Stimulated activated CD8-positive, alpha-beta memory T cell treated with anti-CD3 and anti-CD28 coated beads, Interleukin-7, amount 100 ng/mL, for 48 hours (primary cell): ENCODE data around the gene MARF1.
"Not testable (repeated sequence)": the region's sequence is repeated elsewhere in the genome, so short reads cannot be mapped to it uniquely, and the experiment has no call there.

ENCODE experiments used
- DNase-seq, 2 donors: peaks; one replicate each; pipeline ENCODE4 v3.0.0-alpha.2; 2020; ENCODE audit warnings: low read depth in 1 of 2; ENCODE audit errors: extremely low read depth in 1 of 2

Gene MARF1

GRCh38 chr16:15652293-15653001 lies 9.5 kb upstream of the MARF1 start:
- DNase-seq = no peak

- peak in 1 of 2 donors; percentile 23 for DNase-seq
These were observed 7.8 kb upstream of the MARF1 start for GRCh38 chr16:15650698-15651171.

GRCh38 chr16:15650019-15650697 lies 7.2 kb upstream of the MARF1 start, which contains the start of gene NDE1:
TSS of gene NDE1 (plus strand) at chr16:15650245. CDS start at chr16:15664779, 14,534 bp downstream.
- DNase-seq = peak; percentile 71 to 81

- no peak for DNase-seq
These were observed 6.7 kb upstream of the MARF1 start for GRCh38 chr16:15649727-15650018.

GRCh38 chr16:15649311-15649710 lies 6.4 kb upstream of the MARF1 start:
- not testable (repeated sequence) for DNase-seq

GRCh38 chr16:15648135-15648730 lies 5.3 kb upstream of the MARF1 start:
- DNase-seq = no peak

GRCh38 chr16:15647294-15648014 lies 4.5 kb upstream of the MARF1 start:
- DNase-seq = no peak

GRCh38 chr16:15646557-15647293 lies 3.8 kb upstream of the MARF1 start:
- DNase-seq = not testable (repeated sequence)

- DNase-seq = peak in 1 of 2 donors; percentile 21
These were observed 2.1 kb upstream of the MARF1 start for GRCh38 chr16:15644962-15645465.

- DNase-seq = no peak
These were observed 1.5 kb upstream of the MARF1 start for GRCh38 chr16:15644267-15644961.

GRCh38 chr16:15643946-15644250 lies 944 bp upstream of the MARF1 start:
- DNase-seq = no peak

GRCh38 chr16:15642557-15643047 lies 352 bp downstream of the MARF1 start:
- DNase-seq = peak; percentile 62 to 83

- no peak for DNase-seq
These were observed 999 bp downstream of the MARF1 start for GRCh38 chr16:15641753-15642556.

GRCh38 chr16:15640966-15641365 lies 2.0 kb downstream of the MARF1 start:
- DNase-seq = no peak

GRCh38 chr16:15639061-15639568 lies 3.8 kb downstream of the MARF1 start:
- no peak for DNase-seq

- DNase-seq = no peak
These were observed 6.5 kb downstream of the MARF1 start for GRCh38 chr16:15636392-15636873.

GRCh38 chr16:15635926-15636325 lies 7.0 kb downstream of the MARF1 start:
- DNase-seq = no peak

- DNase-seq = no peak
These were observed 11.1 kb downstream of the MARF1 start for GRCh38 chr16:15631730-15632409.
